Colonic mucosa (tissue), 4 donors: ENCODE data around the gene UACA. TPM values are rescaled to one million over a fixed set of nuclear protein-coding genes. Genes with fewer than 3 reads are reported as not detected.

ENCODE experiments used
- DNase-seq: peaks from one replicate; pipeline ENCODE4 v3.0.0-alpha.2; 2020
- H3K27ac ChIP-seq: fragments of 200-600 bp; one replicate; pipeline ENCODE4 v1.8.0; 2021
- H3K27me3 ChIP-seq: fragments of 200-600 bp; one replicate; pipeline ENCODE4 v1.8.0; 2021
- H3K36me3 ChIP-seq: fragments of 200-600 bp; one replicate; pipeline ENCODE4 v1.8.0; 2021
- H3K4me1 ChIP-seq: fragments of 200-600 bp; one replicate; pipeline ENCODE4 v1.8.0; 2021; ENCODE audit warnings: mild to moderate bottlenecking
- H3K4me3 ChIP-seq: fragments of 200-600 bp; one replicate; pipeline ENCODE4 v1.8.0; 2021
- H3K9ac ChIP-seq, 2 donors: one replicate each; pipeline ENCODE4 v1.7.0; 2013; ENCODE audit warnings: control low read depth in 2 of 2, low read depth in 2 of 2, low read length in 2 of 2
- H3K9me3 ChIP-seq: fragments of 200-600 bp; one replicate; pipeline ENCODE4 v1.8.0; 2021
- CTCF ChIP-seq: fragments of 200-600 bp; IDR thresholded peaks from one replicate; pipeline ENCODE4 v1.8.0; 2022; ENCODE audit warnings: antibody characterized with exemption, mild to moderate bottlenecking
- intact Hi-C: fragments of 100-400 bp; cut with DNase I; formaldehyde crosslinking; loops from one replicate; pipeline ENCODE4 v1.14.1; 2022
- total RNA-seq, 2 donors: library from RNA; stranded (reverse); fragmentation: NEBNext Ultra II Directional in 1 of 2; extraction: Animal tissue kit (Norgen Biotek cat#: 25700) in 1 of 2; gene quantifications; one replicate each; pipeline ENCODE4 v1.2.1, GENCODE V29; 2021
- donor health status: healthy.
- donor health status: DM: no; HTN: no; CAD: no.
- donor health status: DM: no; HTN: no; CAD: no.

Gene UACA
- total RNA-seq, 2 donors from 2014 or later: 55.4 to 57.3 TPM

DNA sequence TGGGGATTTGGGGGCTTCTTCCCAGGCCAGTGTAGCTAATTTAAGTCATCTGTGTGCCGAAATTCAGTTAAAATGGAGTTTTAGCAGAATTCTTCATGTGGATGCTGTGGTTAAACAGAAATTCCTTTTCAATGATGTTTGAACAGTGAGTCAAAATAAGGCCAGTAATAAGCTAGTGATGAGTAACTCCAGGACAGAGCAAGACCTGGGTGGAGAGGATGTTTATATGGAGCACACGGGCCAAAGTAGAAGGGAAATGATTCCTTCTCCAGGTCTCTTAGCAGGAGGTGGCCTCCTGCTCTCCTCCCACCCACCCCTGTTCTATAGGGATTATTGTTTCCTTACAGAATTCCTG is 31.9 kb upstream of the UACA start:
- Histone ChIP-seq H3K9me3 (no peaks in the 10 kb centered on the region), H3K9ac (no peak overlapping the region), H3K36me3 (no peaks in the 10 kb centered on the region), H3K27me3 (no peaks in the 10 kb centered on the region), H3K4me1 (no peaks in the 10 kb centered on the region), H3K4me3 (no peak overlapping the region), H3K27ac (no peak overlapping the region)
- intact Hi-C loops: no loop called here
- TF ChIP-seq CTCF: no peak
- no peak for DNase-seq

DNA sequence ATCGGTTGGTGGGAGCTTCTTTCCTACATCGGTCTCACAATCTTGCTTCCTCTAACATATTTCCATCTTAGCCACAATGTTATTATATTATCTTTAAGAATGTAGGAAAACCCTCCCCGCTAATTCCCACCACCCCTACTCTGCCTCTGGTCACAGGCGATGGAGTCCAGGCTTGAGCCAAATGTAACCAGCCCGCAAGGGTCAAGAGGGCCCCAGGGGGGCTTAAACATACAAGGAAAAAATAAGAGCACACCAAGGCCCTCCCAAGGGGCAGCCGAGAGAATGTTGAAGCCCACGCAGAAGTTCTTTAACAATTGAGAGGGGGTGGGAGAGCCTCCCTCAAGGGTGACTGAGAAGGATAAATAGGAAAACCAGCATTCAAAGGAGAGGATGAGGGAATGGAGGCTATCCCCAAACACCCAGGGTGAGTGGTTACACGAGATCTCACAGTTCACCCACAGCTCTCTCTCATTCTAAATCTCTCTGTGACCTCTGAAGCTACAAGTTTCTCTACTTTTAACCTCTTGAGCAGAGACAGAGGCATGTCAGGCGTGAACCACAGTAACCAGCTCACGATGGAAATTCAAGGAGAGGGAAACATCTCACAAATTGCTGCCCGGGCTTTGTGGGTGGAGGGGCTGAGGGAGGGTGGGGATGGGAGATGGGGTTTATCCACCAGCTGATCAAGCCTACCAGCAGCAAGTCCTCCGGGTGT is 31.4 kb upstream of the UACA start:
- Histone ChIP-seq H3K9me3 (no peaks in the 10 kb centered on the region), H3K9ac (no peak overlapping the region), H3K27ac (no peak overlapping the region), H3K36me3 (no peaks in the 10 kb centered on the region), H3K4me1 (no peaks in the 10 kb centered on the region), H3K27me3 (no peaks in the 10 kb centered on the region), H3K4me3 (no peak overlapping the region)
- intact Hi-C loops: no loop called here
- no peak for DNase-seq
- TF ChIP-seq CTCF: no peak

DNA sequence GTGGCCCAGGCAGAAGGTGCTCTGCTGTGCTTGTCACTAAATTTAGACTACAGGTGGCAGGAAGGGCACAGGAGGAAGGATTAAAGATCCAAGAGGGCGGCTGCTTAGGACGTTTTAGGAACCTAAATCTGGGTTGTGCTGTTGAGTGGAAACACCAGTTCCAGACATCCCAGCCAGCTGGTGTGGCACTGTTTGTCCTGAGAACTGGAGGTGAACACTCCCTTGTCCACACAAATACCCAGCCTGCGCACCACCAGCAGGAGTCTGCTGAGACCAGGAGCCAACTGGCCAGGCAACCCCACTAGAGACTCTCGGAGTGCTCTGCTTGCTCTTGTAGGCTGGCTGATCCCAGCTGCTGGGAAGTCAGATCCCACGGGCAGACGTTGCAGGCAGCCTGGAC is 30.3 kb upstream of the UACA start:
- no peaks in the 10 kb centered on the region for H3K36me3 ChIP-seq
- H3K9me3 ChIP-seq: no peaks in the 10 kb centered on the region
- H3K27me3 ChIP-seq: no peaks in the 10 kb centered on the region
- H3K9ac ChIP-seq: no peak overlapping the region
- no peak overlapping the region for H3K27ac ChIP-seq
- DNase-seq: no peak
- no peak overlapping the region for H3K4me3 ChIP-seq
- TF ChIP-seq CTCF: no peak
- intact Hi-C loops: no loop called here
- no peaks in the 10 kb centered on the region for H3K4me1 ChIP-seq

GRCh38 chr15:70792171-70792573 is 28.8 kb upstream of the UACA start:
- Histone ChIP-seq H3K36me3 (no peaks in the 10 kb centered on the region), H3K4me3 (no peak overlapping the region), H3K4me1 (no peaks in the 10 kb centered on the region), H3K27me3 (no peaks in the 10 kb centered on the region), H3K9ac (no peak overlapping the region), H3K27ac (no peak overlapping the region), H3K9me3 (no peaks in the 10 kb centered on the region)
- intact Hi-C loops: no loop called here
- DNase-seq: no peak
- no peak for TF ChIP-seq CTCF

GRCh38 chr15:70791259-70791658 is 27.9 kb upstream of the UACA start:
- no peak for TF ChIP-seq CTCF
- intact Hi-C loops: no loop called here
- DNase-seq: no peak
- Histone ChIP-seq H3K27ac (no peak overlapping the region), H3K9me3 (no peaks in the 10 kb centered on the region), H3K36me3 (no peaks in the 10 kb centered on the region), H3K4me1 (no peaks in the 10 kb centered on the region), H3K4me3 (no peak overlapping the region), H3K9ac (no peak overlapping the region), H3K27me3 (no peaks in the 10 kb centered on the region)
